Memory B cell (primary cell): ENCODE results near the gene GTPBP8.
"Not testable (repeated sequence)": the region's sequence is repeated elsewhere in the genome, so short reads cannot be mapped to it uniquely, and the experiment has no call there.

Source experiments
- ATAC-seq: fragments of 150-1000 bp; cut with Tn5 transposase; 2 replicates; pipeline ENCODE4 v1.10.0; 2021; ENCODE audit warnings: low read depth, mild to moderate bottlenecking, moderate library complexity
- DNase-seq, 2 donors: peaks; one replicate each; pipeline ENCODE4 v3.0.0; 2022; ENCODE audit warnings: low spot score in 2 of 2
- H3K27ac Mint-ChIP-seq: one replicate; pipeline ENCODE4 v1.8.0; 2022; ENCODE audit warnings: mild to moderate bottlenecking, moderate library complexity, mixed read lengths
- H3K27me3 Mint-ChIP-seq: one replicate; pipeline ENCODE4 v1.8.0; 2022; ENCODE audit warnings: mixed read lengths
- H3K36me3 Mint-ChIP-seq: one replicate; pipeline ENCODE4 v1.8.0; 2022; ENCODE audit warnings: mild to moderate bottlenecking, mixed read lengths
- H3K4me1 Mint-ChIP-seq: one replicate; pipeline ENCODE4 v1.8.0; 2022; ENCODE audit warnings: mixed read lengths
- H3K4me3 Mint-ChIP-seq: one replicate; pipeline ENCODE4 v1.8.0; 2022; ENCODE audit warnings: mild to moderate bottlenecking, moderate library complexity, mixed read lengths
- H3K9me3 Mint-ChIP-seq: one replicate; pipeline ENCODE4 v1.8.0; 2022; ENCODE audit warnings: mixed read lengths

The GTPBP8 gene

DNA sequence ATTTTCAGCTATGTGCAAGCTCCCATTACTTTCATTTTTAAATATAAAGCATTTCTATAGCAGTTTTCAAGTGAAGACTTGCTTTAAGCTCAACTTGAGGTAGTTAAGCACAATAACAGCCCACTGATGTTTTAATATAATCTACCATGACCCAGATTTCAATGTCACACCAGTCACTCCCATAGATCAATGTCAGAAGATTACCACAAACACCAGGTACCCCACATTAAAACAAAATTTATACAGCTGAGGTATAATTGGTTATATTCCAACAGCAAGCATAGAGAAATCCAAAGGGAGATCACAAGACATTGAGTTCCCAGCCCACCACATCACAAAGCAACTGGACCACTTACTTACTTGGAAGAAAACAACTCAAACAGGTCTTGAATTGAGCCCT lies 22.8 kb downstream of the GTPBP8 start:
- H3K4me3 Mint-ChIP-seq: no peak overlapping the region
- no peaks in the 10 kb centered on the region for H3K9me3 Mint-ChIP-seq
- peak overlapping the region; percentile 36 for H3K27ac Mint-ChIP-seq
- no peak for DNase-seq
- H3K36me3 Mint-ChIP-seq: peaks cover 25% of the 10 kb centered on the region
- no peaks in the 10 kb centered on the region for H3K27me3 Mint-ChIP-seq
- peaks cover 27% of the 10 kb centered on the region for H3K4me1 Mint-ChIP-seq
- no peak for ATAC-seq

DNA sequence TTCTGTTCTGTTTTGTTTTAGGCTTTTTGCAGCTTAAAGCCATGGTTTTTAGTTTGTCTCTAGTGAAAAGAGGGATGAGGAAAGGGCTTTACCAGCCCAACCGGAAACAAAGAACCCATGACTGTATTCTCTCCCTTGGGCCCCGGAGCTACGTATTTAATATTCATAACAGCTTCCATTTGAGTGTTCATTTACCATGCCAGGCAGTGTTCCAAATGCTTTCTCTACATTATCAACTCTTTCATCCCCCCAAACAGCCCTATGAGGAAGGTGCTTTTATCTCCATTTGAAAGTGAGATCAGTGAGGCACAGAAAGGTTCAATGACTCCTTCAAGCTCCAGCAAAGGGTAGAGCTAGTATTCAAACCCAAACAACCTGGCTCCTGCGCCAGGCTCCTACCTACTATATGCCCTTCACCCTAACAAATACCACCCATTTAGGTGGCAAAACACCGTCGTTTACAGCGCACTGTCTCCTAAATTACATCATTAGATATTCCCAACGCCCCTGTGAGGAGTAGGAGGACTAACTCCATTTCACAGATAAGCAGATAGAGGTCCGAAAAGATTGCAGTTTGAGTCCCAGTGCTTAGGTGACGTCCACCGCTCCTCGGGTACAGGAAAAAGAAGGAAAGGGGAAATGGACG lies 27.9 kb downstream of the GTPBP8 start:
- no peak for DNase-seq
- Mint-ChIP-seq H3K27me3 (no peaks in the 10 kb centered on the region), H3K4me3 (peak overlapping the region; percentile 98), H3K4me1 (peaks cover 38% of the 10 kb centered on the region), H3K36me3 (peaks cover 9% of the 10 kb centered on the region), H3K27ac (peak overlapping the region; percentile 82), H3K9me3 (no peaks in the 10 kb centered on the region)
- ATAC-seq: peak; percentile 0

DNA sequence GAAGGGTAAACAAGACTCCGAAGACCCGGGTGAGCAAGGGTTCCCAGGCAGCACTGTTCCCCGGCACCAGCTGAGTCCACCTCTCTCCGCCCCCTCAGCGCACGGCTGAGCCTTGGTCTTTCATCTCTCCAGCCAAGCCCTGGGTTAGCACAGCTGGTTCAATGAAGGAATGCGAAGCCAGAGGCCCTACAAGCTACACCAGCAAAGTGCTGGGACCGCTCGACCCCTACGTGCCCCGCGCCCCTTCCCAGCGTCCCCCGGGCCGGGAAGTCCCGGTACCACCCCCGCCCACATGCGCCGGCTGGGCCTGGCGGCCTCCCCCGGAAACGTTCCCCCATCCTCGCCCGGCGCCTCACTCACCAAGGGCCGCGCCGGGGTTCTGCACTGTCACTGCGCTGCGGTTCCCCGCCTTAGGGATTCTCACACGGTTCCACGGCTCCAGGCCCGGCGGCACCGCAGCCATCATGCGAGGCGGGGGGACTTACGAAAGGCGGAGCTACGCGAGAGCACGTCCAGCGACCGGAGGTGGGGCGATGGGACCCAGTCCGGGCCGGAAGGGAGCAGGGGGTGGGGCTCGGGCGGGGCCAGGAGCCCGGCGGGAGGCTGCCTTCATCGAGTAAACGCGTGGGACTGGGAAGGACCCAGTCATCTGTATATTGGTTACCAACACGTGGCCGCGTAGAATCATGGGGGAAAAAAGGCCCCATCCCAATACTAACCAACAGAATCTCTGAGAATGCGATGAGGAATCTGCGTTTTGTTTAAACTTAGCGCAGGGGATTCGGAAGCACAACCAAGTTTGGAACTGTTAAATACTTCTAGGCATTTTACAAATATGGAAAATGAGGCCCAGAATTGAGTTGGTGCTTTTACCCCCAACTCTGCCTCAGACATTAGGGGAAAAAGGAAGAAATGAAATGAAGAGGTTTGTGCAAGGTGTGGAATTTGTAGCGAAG lies 28.7 kb downstream of the GTPBP8 start:
- Mint-ChIP-seq H3K4me1 (peaks cover 37% of the 10 kb centered on the region), H3K36me3 (peaks cover 8% of the 10 kb centered on the region), H3K9me3 (no peaks in the 10 kb centered on the region), H3K4me3 (peak overlapping the region; percentile 98), H3K27me3 (no peaks in the 10 kb centered on the region), H3K27ac (peak overlapping the region; percentile 82)
- peak; percentile 85 for ATAC-seq
- peak; percentile 67 to 79 for DNase-seq

DNA sequence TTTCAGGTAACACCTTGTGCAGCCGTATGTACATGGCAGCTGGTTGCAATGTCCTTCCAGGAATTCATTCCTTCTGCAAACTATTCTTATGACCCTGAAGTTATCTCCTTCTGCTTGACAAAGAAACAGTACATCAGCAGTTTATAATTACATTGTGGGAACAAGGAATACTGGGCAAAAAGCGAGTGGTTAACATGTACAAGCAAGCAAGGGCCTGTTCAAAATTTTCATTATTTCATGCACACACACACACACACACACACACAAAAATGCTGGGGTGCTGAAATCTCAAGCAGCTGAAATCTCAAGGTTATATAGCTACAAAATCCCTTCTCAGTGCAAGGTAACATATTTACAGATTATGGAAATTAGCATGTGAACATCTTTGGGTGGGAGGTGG lies 30.7 kb downstream of the GTPBP8 start:
- Mint-ChIP-seq H3K27ac (no peak overlapping the region), H3K4me3 (no peak overlapping the region), H3K36me3 (no peaks in the 10 kb centered on the region), H3K4me1 (peaks cover 29% of the 10 kb centered on the region), H3K9me3 (no peaks in the 10 kb centered on the region), H3K27me3 (no peaks in the 10 kb centered on the region)
- no peak for DNase-seq
- ATAC-seq: no peak

DNA sequence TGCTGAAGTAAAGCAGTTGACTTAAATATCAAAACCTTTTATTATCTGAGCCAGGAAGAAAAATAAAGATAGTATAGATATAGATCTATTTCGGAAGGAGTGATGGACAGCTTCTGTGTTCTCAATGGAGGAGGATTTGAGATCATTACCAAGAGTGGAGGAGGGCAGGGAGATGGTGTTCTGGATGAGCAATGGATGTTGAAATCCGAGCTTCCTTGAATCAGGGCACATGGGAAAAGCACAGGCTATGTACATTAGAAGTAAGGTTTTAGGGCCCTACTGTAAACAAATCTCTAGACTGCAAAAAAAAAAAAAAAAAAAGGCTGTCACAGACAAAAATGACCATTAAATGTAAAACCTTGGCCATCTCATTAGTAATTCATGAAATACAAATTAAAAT lies 43.2 kb downstream of the GTPBP8 start:
- H3K4me3 Mint-ChIP-seq: no peak overlapping the region
- no peak for DNase-seq
- H3K27ac Mint-ChIP-seq: no peak overlapping the region

DNA sequence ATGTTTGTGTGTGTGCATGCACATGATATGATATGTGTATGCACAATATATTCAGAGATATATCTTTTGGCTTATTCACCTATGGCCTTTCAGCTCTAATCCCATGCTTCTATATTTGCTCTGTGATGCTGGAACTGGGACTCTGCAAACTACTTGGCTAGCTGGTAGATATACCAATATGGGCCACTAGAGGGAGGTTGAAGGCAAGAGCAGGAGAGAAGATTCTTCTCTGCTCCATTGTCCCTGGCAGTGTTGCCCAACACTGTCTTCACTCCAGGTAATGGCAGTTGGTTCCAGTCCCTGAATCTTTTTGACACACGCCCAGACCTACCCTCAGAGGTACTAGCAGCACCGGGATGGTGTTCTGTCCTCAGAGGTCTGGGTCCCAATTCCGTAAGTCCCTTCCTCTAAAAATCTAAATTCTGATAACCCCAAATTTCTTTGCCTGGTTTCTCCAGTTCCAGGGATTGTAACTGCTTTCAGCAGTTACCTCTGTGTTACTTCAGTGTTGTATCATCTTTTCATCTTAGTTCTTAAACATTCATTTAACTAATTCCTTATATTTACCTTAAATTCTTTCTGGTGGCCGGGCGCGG lies 44.7 kb downstream of the GTPBP8 start:
- no peak overlapping the region for H3K27ac Mint-ChIP-seq
- ATAC-seq (peak; percentile 73), DNase-seq (peak; percentile 44 to 55)
- H3K36me3 Mint-ChIP-seq: no peaks in the 10 kb centered on the region
- H3K4me1 Mint-ChIP-seq: no peaks in the 10 kb centered on the region
- H3K27me3 Mint-ChIP-seq: no peaks in the 10 kb centered on the region
- H3K9me3 Mint-ChIP-seq: no peaks in the 10 kb centered on the region
- H3K4me3 Mint-ChIP-seq: no peak overlapping the region

More for the DNA sequence above, 43.2 kb downstream of the GTPBP8 start:
- no peaks in the 10 kb centered on the region for H3K36me3 Mint-ChIP-seq
- H3K27me3 Mint-ChIP-seq: no peaks in the 10 kb centered on the region
- H3K9me3 Mint-ChIP-seq: no peaks in the 10 kb centered on the region
- no peak for ATAC-seq
- no peaks in the 10 kb centered on the region for H3K4me1 Mint-ChIP-seq

- no peaks in the 10 kb centered on the region for H3K36me3 Mint-ChIP-seq
- H3K27me3 Mint-ChIP-seq: no peaks in the 10 kb centered on the region
- no peak for DNase-seq
- no peaks in the 10 kb centered on the region for H3K4me1 Mint-ChIP-seq
- H3K4me3 Mint-ChIP-seq: no peak overlapping the region
- H3K27ac Mint-ChIP-seq: no peak overlapping the region
- no peak for ATAC-seq
- H3K9me3 Mint-ChIP-seq: no peaks in the 10 kb centered on the region
These were observed 47.5 kb downstream of the GTPBP8 start for GRCh38 chr3:113038328-113038727.

- DNase-seq (no peak), ATAC-seq (no peak)
- no peak overlapping the region for H3K27ac Mint-ChIP-seq
- H3K27me3 Mint-ChIP-seq: no peaks in the 10 kb centered on the region
- no peaks in the 10 kb centered on the region for H3K36me3 Mint-ChIP-seq
- no peaks in the 10 kb centered on the region for H3K4me1 Mint-ChIP-seq
- no peaks in the 10 kb centered on the region for H3K9me3 Mint-ChIP-seq
- H3K4me3 Mint-ChIP-seq: no peak overlapping the region
These were observed 48.8 kb downstream of the GTPBP8 start for GRCh38 chr3:113039546-113039945.

DNA sequence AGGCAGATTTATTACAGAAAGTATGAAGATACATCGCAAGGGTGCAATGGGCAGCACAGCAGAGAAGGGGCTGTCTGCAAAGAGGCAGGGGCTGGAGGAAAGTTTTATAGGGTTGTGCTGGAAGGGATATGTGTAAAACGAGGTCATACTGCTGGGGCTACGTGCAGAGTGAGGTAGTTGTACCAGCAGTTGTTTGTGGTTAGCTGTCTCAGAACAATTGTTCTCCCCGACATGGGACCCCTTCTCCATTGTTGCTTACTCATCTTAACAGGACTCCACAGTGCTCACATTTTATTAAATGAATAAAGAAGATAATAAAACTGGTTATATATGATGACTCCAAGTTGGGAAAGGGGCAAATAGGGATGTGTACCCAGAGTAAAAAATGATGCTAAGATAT lies 49.4 kb downstream of the GTPBP8 start:
- H3K9me3 Mint-ChIP-seq: no peaks in the 10 kb centered on the region
- no peak for DNase-seq
- H3K36me3 Mint-ChIP-seq: peaks cover under 1% of the 10 kb centered on the region
- H3K4me1 Mint-ChIP-seq: no peaks in the 10 kb centered on the region
- no peaks in the 10 kb centered on the region for H3K27me3 Mint-ChIP-seq
- ATAC-seq: no peak
- H3K4me3 Mint-ChIP-seq: no peak overlapping the region
- no peak overlapping the region for H3K27ac Mint-ChIP-seq

DNA sequence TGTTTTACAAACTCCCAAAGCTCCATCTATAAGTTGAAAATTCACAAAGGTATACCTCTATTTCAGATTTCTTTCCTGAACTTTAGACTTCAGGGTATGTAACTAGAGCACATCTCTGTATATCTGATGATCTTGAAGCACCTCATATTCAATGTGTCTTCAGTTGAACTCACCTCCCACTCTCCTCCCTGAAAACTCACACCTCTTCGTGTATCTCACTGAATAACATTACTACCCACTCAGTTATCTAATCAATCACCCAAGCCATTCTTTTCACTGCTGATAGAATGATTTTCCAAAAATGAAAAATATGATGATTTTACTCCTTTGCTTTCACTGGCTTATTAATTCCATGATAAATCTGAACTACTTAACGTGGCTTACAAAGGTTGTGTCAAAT lies 52.9 kb downstream of the GTPBP8 start:
- Mint-ChIP-seq H3K36me3 (peaks cover 4% of the 10 kb centered on the region), H3K9me3 (no peaks in the 10 kb centered on the region), H3K4me3 (no peak overlapping the region), H3K27ac (no peak overlapping the region), H3K27me3 (no peaks in the 10 kb centered on the region), H3K4me1 (no peaks in the 10 kb centered on the region)
- ATAC-seq: no peak
- DNase-seq: no peak

GRCh38 chr3:113046186-113046965 lies 55.6 kb downstream of the GTPBP8 start:
- not testable (repeated sequence) for H3K4me3 Mint-ChIP-seq, H3K9me3 Mint-ChIP-seq, H3K27ac Mint-ChIP-seq, H3K27me3 Mint-ChIP-seq, DNase-seq, H3K36me3 Mint-ChIP-seq, H3K4me1 Mint-ChIP-seq, ATAC-seq

GRCh38 chr3:113051302-113051711 lies 60.5 kb downstream of the GTPBP8 start:
- Mint-ChIP-seq H3K9me3 (no peaks in the 10 kb centered on the region), H3K27ac (no peak overlapping the region), H3K4me1 (peaks cover 2% of the 10 kb centered on the region), H3K4me3 (no peak overlapping the region), H3K27me3 (no peaks in the 10 kb centered on the region), H3K36me3 (peaks cover 2% of the 10 kb centered on the region)
- DNase-seq: peak; percentile 91 to 95
- peak; percentile 97 for ATAC-seq
